ES-I3 (cell line): ENCODE data around the gene NCOA7.

ENCODE experiments used
- H3K36me3 ChIP-seq: 2 replicates; pipeline ENCODE4 v1.6.1; 2013; ENCODE audit warnings: mild to moderate bottlenecking, low read length, control low read depth, moderate library complexity; ENCODE audit not compliant: insufficient read depth
- H3K4me1 ChIP-seq: 2 replicates; pipeline ENCODE4 v1.6.1; 2013; ENCODE audit warnings: mild to moderate bottlenecking, control low read depth, low read length; ENCODE audit not compliant: insufficient read depth
- H3K9ac ChIP-seq: 2 replicates; pipeline ENCODE4 v1.6.1; 2013; ENCODE audit warnings: low read depth, mild to moderate bottlenecking, low read length, moderate library complexity
- H3K9me3 ChIP-seq: 2 replicates; pipeline ENCODE4 v1.6.1; 2013; ENCODE audit warnings: mild to moderate bottlenecking, low read length, moderate library complexity; ENCODE audit not compliant: control insufficient read depth, insufficient read depth

The NCOA7 gene

GRCh38 chr6:125749865-125750691 lies 40.7 kb upstream of the NCOA7 start:
- H3K9me3 ChIP-seq: no peaks in the 10 kb centered on the region
- H3K36me3 ChIP-seq: peaks cover 7% of the 10 kb centered on the region; the same call in 1 of the 2 replicates
- peaks cover 27% of the 10 kb centered on the region for H3K4me1 ChIP-seq
- peak overlapping the region; percentile 76 for H3K9ac ChIP-seq

DNA sequence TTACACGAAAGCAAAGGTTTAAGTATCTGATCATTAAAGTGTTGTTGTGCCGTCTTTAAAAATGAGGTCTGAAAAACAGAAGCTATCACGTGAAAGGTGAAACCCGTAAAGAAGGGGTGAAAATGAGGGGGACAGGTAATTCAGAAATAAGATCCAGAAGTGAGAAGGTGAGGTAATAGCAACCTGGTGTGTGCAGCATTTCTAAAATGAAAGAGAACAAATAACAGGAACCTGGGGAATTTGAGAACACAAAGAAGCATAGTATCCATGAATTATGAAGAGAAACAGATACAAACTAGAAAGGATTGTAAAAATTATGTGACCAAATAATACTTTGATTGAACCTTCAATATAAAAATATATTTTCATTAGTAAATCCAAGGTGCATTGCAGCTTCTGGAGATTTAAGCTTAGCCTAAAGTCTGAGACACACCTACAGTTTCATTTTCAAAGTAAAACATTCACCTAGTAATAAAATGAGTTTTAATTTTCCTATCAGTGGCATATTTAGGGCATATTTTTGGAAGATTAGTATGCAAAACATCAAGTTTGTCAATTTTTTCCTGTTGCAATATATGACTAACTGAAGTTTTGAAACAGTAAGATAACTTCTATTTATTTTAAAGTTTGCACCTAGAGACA lies 39.9 kb upstream of the NCOA7 start:
- Histone ChIP-seq H3K36me3 (peaks cover 10% of the 10 kb centered on the region; the same call in 1 of the 2 replicates), H3K4me1 (peaks cover 21% of the 10 kb centered on the region), H3K9ac (peak overlapping the region; percentile 76; the same call in 1 of the 2 replicates), H3K9me3 (no peaks in the 10 kb centered on the region)

DNA sequence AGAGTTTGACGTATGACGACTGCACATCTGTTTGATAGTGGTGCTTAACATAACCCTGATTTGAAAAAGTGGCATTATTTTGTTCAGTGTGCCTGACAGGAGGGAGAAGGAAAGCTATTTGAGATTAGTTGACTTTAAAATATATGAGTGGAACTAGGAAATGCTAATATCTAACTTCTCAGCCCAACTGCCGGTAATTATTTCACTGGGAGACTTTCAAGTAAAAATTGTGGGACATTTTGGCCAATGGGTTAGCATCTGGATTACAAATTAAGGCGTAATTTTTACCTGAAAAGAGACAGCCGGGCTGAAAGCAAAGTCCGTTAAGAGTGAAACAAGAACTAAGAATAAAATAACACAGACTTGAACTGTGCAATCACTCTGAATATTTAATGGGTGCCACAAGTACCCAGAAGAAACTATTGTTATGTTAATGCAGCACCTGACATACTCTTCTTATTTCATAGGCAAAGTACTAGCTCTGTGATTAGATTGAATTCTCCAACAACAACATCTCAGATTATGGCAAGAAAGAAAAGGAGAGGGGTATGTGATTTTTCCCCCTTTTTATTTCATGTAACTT lies 39.3 kb upstream of the NCOA7 start:
- peaks cover 16% of the 10 kb centered on the region for H3K4me1 ChIP-seq

GRCh38 chr6:125752773-125753172 lies 38.0 kb upstream of the NCOA7 start:
- no peak overlapping the region for H3K9ac ChIP-seq
- H3K9me3 ChIP-seq: no peaks in the 10 kb centered on the region
- H3K36me3 ChIP-seq: peaks cover 10% of the 10 kb centered on the region; the same call in 1 of the 2 replicates
- H3K4me1 ChIP-seq: peaks cover 15% of the 10 kb centered on the region

More for the DNA sequence above, 39.3 kb upstream of the NCOA7 start:
- Histone ChIP-seq H3K9me3 (no peaks in the 10 kb centered on the region), H3K36me3 (peaks cover 10% of the 10 kb centered on the region; the same call in 1 of the 2 replicates), H3K9ac (peak overlapping the region; percentile 17; the same call in 1 of the 2 replicates)

- peaks cover 10% of the 10 kb centered on the region; the same call in 1 of the 2 replicates for H3K36me3 ChIP-seq
- H3K9ac ChIP-seq: no peak overlapping the region
- H3K9me3 ChIP-seq: no peaks in the 10 kb centered on the region
- H3K4me1 ChIP-seq: peaks cover 15% of the 10 kb centered on the region
Observed at GRCh38 chr6:125753218-125753936, 37.4 kb upstream of the NCOA7 start.

DNA sequence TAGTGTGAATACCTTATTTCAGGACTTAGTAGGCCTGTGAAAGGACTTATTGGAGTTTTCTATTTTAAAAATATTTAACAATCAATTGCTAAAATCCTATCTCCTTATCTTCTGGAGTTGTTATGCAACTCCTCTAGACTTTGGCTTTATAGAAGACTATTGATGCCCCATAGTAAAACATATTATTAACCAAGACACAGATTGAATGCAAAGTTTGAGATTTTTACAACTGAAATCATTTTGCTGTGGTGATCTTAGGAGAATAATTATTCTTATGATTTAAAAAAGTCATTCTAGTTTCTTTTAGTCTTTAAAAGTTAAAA lies 36.9 kb upstream of the NCOA7 start:
- H3K9ac ChIP-seq: no peak overlapping the region
- H3K36me3 ChIP-seq: peaks cover 10% of the 10 kb centered on the region; the same call in 1 of the 2 replicates
- H3K4me1 ChIP-seq: peaks cover 15% of the 10 kb centered on the region
- no peaks in the 10 kb centered on the region for H3K9me3 ChIP-seq

GRCh38 chr6:125754566-125754965 lies 36.2 kb upstream of the NCOA7 start:
- no peak overlapping the region for H3K9ac ChIP-seq
- H3K36me3 ChIP-seq: peaks cover 10% of the 10 kb centered on the region
- no peaks in the 10 kb centered on the region for H3K9me3 ChIP-seq
- peaks cover 15% of the 10 kb centered on the region for H3K4me1 ChIP-seq

DNA sequence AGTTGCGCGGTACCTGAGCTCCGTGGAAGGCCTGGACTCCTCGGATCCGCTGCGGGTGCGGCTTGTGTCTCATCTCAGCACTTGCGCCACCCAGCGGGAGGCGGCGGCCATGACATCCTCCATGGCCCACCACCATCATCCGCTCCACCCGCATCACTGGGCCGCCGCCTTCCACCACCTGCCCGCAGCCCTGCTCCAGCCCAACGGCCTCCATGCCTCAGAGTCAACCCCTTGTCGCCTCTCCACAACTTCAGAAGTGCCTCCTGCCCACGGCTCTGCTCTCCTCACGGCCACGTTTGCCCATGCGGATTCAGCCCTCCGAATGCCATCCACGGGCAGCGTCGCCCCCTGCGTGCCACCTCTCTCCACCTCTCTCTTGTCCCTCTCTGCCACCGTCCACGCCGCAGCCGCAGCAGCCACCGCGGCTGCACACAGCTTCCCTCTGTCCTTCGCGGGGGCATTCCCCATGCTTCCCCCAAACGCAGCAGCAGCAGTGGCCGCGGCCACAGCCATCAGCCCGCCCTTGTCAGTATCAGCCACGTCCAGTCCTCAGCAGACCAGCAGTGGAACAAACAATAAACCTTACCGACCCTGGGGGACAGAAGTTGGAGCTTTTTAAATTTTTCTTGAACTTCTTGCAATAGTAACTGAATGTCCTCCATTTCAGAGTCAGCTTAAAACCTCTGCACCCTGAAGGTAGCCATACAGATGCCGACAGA lies 31.4 kb upstream of the NCOA7 start:
- H3K4me1 ChIP-seq: peaks cover 9% of the 10 kb centered on the region; the same call in 1 of the 2 replicates
- no peaks in the 10 kb centered on the region for H3K9me3 ChIP-seq
- H3K9ac ChIP-seq: no peak overlapping the region
- H3K36me3 ChIP-seq: peaks cover 10% of the 10 kb centered on the region

DNA sequence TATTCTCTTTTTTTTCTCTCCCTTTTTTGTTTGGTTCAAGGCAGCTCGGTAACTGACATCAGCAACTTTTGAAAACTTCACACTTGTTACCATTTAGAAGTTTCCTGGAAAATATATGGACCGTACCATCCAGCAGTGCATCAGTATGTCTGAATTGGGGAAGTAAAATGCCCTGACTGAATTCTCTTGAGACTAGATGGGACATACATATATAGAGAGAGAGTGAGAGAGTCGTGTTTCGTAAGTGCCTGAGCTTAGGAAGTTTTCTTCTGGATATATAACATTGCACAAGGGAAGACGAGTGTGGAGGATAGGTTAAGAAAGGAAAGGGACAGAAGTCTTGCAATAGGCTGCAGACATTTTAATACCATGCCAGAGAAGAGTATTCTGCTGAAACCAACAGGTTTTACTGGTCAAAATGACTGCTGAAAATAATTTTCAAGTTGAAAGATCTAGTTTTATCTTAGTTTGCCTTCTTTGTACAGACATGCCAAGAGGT lies 30.8 kb upstream of the NCOA7 start:
- Histone ChIP-seq H3K9ac (no peak overlapping the region), H3K36me3 (peaks cover 4% of the 10 kb centered on the region), H3K9me3 (no peaks in the 10 kb centered on the region), H3K4me1 (peaks cover 2% of the 10 kb centered on the region; the same call in 1 of the 2 replicates)

DNA sequence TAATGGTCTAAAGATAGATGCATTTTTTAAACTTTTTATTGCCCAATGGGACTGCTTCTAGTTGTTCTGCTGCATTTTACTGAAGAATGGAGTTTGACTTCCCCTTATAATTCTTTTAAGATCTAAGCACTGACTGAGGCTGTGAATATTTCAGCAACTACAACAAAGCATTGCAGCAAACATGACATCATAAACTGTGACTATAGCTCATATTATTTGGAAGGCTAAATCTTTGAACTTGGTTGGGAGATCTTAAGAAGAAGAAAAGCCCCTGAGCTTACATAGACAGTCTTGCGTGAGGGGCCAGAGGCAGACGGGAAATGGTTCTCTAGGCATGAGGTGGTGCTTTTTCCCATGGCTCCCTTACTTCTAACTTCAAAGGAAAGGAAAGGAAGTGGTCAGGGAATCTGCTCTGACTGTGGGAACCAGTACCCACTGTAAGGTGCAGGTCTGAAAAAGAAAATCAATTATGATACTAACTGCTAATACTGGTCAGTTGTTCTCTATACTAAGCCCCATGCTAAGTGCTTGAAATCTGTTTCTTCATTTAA lies 26.6 kb upstream of the NCOA7 start:
- H3K4me1 ChIP-seq: no peaks in the 10 kb centered on the region
- H3K9me3 ChIP-seq: no peaks in the 10 kb centered on the region
- H3K9ac ChIP-seq: no peak overlapping the region
- no peaks in the 10 kb centered on the region; the same call in none of the 2 replicates for H3K36me3 ChIP-seq

GRCh38 chr6:125765944-125766343 lies 24.8 kb upstream of the NCOA7 start:
- Histone ChIP-seq H3K4me1 (no peaks in the 10 kb centered on the region; the same call in 1 of the 2 replicates), H3K9ac (no peak overlapping the region), H3K36me3 (no peaks in the 10 kb centered on the region), H3K9me3 (no peaks in the 10 kb centered on the region)

DNA sequence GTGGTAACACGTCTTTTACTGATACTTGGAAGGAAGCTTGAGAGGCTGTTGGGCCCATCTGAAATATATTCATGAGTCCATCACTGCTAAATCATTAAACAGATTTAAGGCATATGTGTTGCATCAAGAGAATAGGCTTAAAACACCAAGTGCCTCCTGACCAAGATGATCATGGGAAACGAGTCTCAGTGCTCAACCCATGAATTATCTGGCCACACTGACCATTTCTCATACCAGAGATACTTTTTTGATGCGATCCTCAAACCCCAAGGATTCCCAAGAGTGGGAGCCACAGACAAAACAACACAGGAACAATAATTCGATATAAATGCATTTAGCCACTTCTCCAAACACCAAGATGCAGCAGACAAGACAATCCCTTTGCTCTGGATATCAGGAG lies 24.1 kb upstream of the NCOA7 start:
- no peaks in the 10 kb centered on the region; the same call in 1 of the 2 replicates for H3K4me1 ChIP-seq
- no peaks in the 10 kb centered on the region for H3K36me3 ChIP-seq
- H3K9me3 ChIP-seq: no peaks in the 10 kb centered on the region
- H3K9ac ChIP-seq: no peak overlapping the region

DNA sequence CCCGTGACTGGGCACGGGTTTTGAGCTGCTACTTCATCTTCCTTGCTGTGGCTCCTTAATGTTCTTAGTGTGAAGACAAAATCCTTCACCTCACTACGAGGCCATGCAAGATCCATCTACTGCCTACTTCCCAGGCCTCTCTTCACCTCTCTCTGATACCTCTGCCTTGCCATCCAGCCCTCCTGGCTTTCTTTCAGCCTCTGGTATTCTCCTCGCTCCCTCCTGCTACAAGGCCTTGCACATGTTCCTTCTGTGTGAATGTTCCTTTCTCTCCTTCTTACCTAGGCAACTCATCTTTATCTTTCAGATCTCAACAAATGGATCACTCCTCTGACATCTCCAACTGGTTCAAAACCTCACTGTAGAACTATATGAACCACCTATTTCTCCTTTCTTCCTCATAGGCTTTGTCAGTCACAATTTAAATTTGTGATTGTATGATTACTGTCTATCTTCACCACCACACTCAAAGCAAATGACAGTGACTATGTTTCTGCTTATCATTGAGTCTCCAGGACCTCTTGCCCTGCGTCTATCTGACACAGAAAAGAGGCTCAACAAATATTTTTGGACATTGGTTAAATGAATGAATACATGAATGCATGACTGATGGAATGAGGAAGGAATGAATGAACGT lies 21.5 kb upstream of the NCOA7 start:
- H3K36me3 ChIP-seq: no peaks in the 10 kb centered on the region
- H3K9me3 ChIP-seq: no peaks in the 10 kb centered on the region
- no peak overlapping the region for H3K9ac ChIP-seq
- H3K4me1 ChIP-seq: no peaks in the 10 kb centered on the region; the same call in 1 of the 2 replicates
